ENCODE measurements around the gene TBC1D3B.
A peak's percentile ranks its signal among the peaks of the same experiment; 100 is the strongest.

Gene TBC1D3B

GRCh38 chr17:36118477-36119353 lies 57.7 kb downstream of the TBC1D3B start:
- no peak for DNase-seq (ENCODE audit: low spot score)
- in situ Hi-C loops (cut with MboI; ENCODE audit: low sequenced_read_pairs, unreplicated experiment), result no loop called here
- TF ChIP-seq CTCF (IDR thresholded peaks at IDR 0.05; ENCODE audit: borderline replicate concordance, control extremely low read depth, extremely low read depth, insufficient read depth, missing control alignments), result no peak

- in situ Hi-C loops (cut with MboI; ENCODE audit: low sequenced_read_pairs, unreplicated experiment), result no loop called here
- TF ChIP-seq CTCF (IDR thresholded peaks at IDR 0.05; ENCODE audit: borderline replicate concordance, control extremely low read depth, extremely low read depth, insufficient read depth, missing control alignments), result no peak
- DNase-seq (ENCODE audit: low spot score), result peak; percentile 39
These were observed 58.7 kb downstream of the TBC1D3B start for GRCh38 chr17:36117505-36118382.

Measured in GM13976 (cell line).